ENCODE measurements around the gene COX8C. TPM values are rescaled to one million over a fixed set of nuclear protein-coding genes. Genes with fewer than 3 reads are reported as not detected.

Gene COX8C
- total RNA-seq, 2 experiments from 2014 or later = not detected

DNA sequence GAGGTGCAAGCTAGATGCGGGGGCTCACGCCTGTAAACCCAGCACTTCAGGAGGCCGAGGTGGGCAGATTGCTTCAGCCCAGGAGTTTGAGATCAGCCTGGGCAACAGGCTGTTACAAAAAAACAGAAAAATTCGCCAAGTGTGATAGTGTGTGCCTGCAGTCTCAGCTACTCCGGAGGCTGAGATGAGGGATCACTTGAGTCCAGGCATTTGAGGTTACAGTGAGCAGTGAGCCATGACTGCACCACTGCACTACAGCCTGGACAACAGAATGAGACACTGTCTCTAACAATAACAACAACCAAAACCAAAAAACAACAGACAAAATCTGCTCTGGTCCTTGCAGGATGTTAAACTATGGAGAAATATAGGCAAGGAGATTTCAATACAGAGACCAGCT, 28.1 kb upstream of the COX8C start:
- Histone ChIP-seq H4K20me1 (ENCODE audit: insufficient read depth, low read length) (no peaks in the 10 kb centered on the region), H3K4me3 (ENCODE audit: low read depth, low read length, poor library complexity, severe bottlenecking) (no peak overlapping the region), H3K36me3 (ENCODE audit: insufficient read depth, low read length) (peaks cover 34% of the 10 kb centered on the region), H3K4me2 (ENCODE audit: low read length) (no peak overlapping the region), H3K9me3 (ENCODE audit: low read length) (no peaks in the 10 kb centered on the region), H2AFZ (ENCODE audit: low read length) (no peak overlapping the region), H3K27ac (ENCODE audit: low read depth, low read length, poor library complexity, severe bottlenecking) (no peak overlapping the region), H3K79me2 (ENCODE audit: insufficient read depth, low read depth, low read length) (peaks cover 43% of the 10 kb centered on the region), H3K9me2 (ENCODE audit: insufficient read depth, low read length) (no peaks in the 10 kb centered on the region), H3K4me1 (ENCODE audit: insufficient read depth, low read length, poor library complexity, severe bottlenecking) (peaks cover 11% of the 10 kb centered on the region)
- DNase-seq (ENCODE audit: low spot score) = no peak
- TF ChIP-seq CTCF (conservative IDR thresholded peaks at IDR 0.05; ENCODE audit: low read length) = no peak
- TF ChIP-seq EZH2phosphoT487 (IDR thresholded peaks at IDR 0.05; ENCODE audit: borderline replicate concordance, low read depth, low read length) = no peak
- no TSS peak for BruUV-seq (replicated peaks)
- ChIA-PET CTCF (ENCODE audit: unreplicated experiment) (no interaction called here), POLR2A (no interaction called here)
- intact Hi-C loops (cut with micrococcal nuclease; ENCODE audit: unreplicated experiment) = no loop called here

- H4K20me1 ChIP-seq (ENCODE audit: insufficient read depth, low read length) = no peaks in the 10 kb centered on the region
- H2AFZ ChIP-seq (ENCODE audit: low read length) = no peak overlapping the region
- H3K4me2 ChIP-seq (ENCODE audit: low read length) = no peak overlapping the region
- no peak overlapping the region for H3K4me3 ChIP-seq (ENCODE audit: low read depth, low read length, poor library complexity, severe bottlenecking)
- BruUV-seq (replicated peaks) = no TSS peak
- no peaks in the 10 kb centered on the region for H3K9me3 ChIP-seq (ENCODE audit: low read length)
- TF ChIP-seq CTCF (conservative IDR thresholded peaks at IDR 0.05; ENCODE audit: low read length) (no peak), EZH2phosphoT487 (IDR thresholded peaks at IDR 0.05; ENCODE audit: borderline replicate concordance, low read depth, low read length) (no peak)
- DNase-seq (ENCODE audit: low spot score) = no peak
- H3K9me2 ChIP-seq (ENCODE audit: insufficient read depth, low read length) = no peaks in the 10 kb centered on the region
- peaks cover 39% of the 10 kb centered on the region for H3K36me3 ChIP-seq (ENCODE audit: insufficient read depth, low read length)
- H3K79me2 ChIP-seq (ENCODE audit: insufficient read depth, low read depth, low read length) = peaks cover 47% of the 10 kb centered on the region
- ChIA-PET CTCF (ENCODE audit: unreplicated experiment) (no interaction called here), POLR2A (no interaction called here)
- intact Hi-C loops (cut with micrococcal nuclease; ENCODE audit: unreplicated experiment) = no loop called here
- H3K4me1 ChIP-seq (ENCODE audit: insufficient read depth, low read length, poor library complexity, severe bottlenecking) = peaks cover 11% of the 10 kb centered on the region
- no peak overlapping the region for H3K27ac ChIP-seq (ENCODE audit: low read depth, low read length, poor library complexity, severe bottlenecking)
Observed at GRCh38 chr14:93319494-93319893, 27.5 kb upstream of the COX8C start.

- H3K4me3 ChIP-seq (ENCODE audit: low read depth, low read length, poor library complexity, severe bottlenecking) = no peak overlapping the region
- intact Hi-C loops (cut with micrococcal nuclease; ENCODE audit: unreplicated experiment) = no loop called here
- no peak overlapping the region for H2AFZ ChIP-seq (ENCODE audit: low read length)
- no peaks in the 10 kb centered on the region for H3K9me3 ChIP-seq (ENCODE audit: low read length)
- H3K79me2 ChIP-seq (ENCODE audit: insufficient read depth, low read depth, low read length) = peaks cover 50% of the 10 kb centered on the region
- no peaks in the 10 kb centered on the region for H3K9me2 ChIP-seq (ENCODE audit: insufficient read depth, low read length)
- peak overlapping the region; percentile 33; the same call in 1 of the 2 replicates for H3K4me2 ChIP-seq (ENCODE audit: low read length)
- H4K20me1 ChIP-seq (ENCODE audit: insufficient read depth, low read length) = no peaks in the 10 kb centered on the region
- H3K27ac ChIP-seq (ENCODE audit: low read depth, low read length, poor library complexity, severe bottlenecking) = no peak overlapping the region
- ChIA-PET CTCF (ENCODE audit: unreplicated experiment) (no interaction called here), POLR2A (interaction anchor here (0.6 kb wide), 1 partner anchor 9 kb away, joined by 3 read pairs; no protein-coding TSS in a partner anchor)
- peaks cover 41% of the 10 kb centered on the region for H3K36me3 ChIP-seq (ENCODE audit: insufficient read depth, low read length)
- TF ChIP-seq EZH2phosphoT487 (IDR thresholded peaks at IDR 0.05; ENCODE audit: borderline replicate concordance, low read depth, low read length) (no peak), CTCF (conservative IDR thresholded peaks at IDR 0.05; ENCODE audit: low read length) (no peak)
- H3K4me1 ChIP-seq (ENCODE audit: insufficient read depth, low read length, poor library complexity, severe bottlenecking) = peaks cover 11% of the 10 kb centered on the region
- DNase-seq (ENCODE audit: low spot score) = no peak
- BruUV-seq (replicated peaks) = no TSS peak
Observed at GRCh38 chr14:93319958-93320357, 27.0 kb upstream of the COX8C start.
